ENCODE results near the gene GPC4. TPM values are rescaled to one million over a fixed set of nuclear protein-coding genes. Genes with fewer than 3 reads are reported as not detected.

The GPC4 gene
- polyA plus RNA-seq, 3 donors, result 0.03 to 0.59 (median 0.27) TPM

- Histone ChIP-seq H3K9me3 (replicated peaks in 1 of 2; ENCODE audit: control insufficient read depth in 1 of 2, insufficient read depth in 1 of 2, low read length in 2 of 2) (no peaks in the 10 kb centered on the region), H3K27ac (ENCODE audit: low read depth in 1 of 2, low read length in 2 of 2) (no peak overlapping the region), H3K36me3 (replicated peaks in 1 of 2; ENCODE audit: control insufficient read depth in 1 of 2, insufficient read depth in 2 of 2, low read length in 2 of 2) (no peaks in the 10 kb centered on the region), H4K20me1 (ENCODE audit: insufficient read depth, low read length) (no peaks in the 10 kb centered on the region), H3K4me2 (replicated peaks; ENCODE audit: extremely low read depth, low read length, poor library complexity, severe bottlenecking) (no peak overlapping the region), H3K27me3 (ENCODE audit: control insufficient read depth in 2 of 2, insufficient read depth in 2 of 2, low read length in 2 of 2) (no peaks in the 10 kb centered on the region), H3K4me3 (replicated peaks in 1 of 3; ENCODE audit: low read depth in 2 of 3, low read length in 3 of 3) (no peak overlapping the region), H3K79me2 (ENCODE audit: insufficient read depth, low read length) (no peaks in the 10 kb centered on the region), H3K9ac (ENCODE audit: insufficient read depth, low read length, poor library complexity, severe bottlenecking) (no peak overlapping the region), H3K4me1 (ENCODE audit: control insufficient read depth in 1 of 2, insufficient read depth in 2 of 2, low read length in 2 of 2) (no peaks in the 10 kb centered on the region), H2AFZ (ENCODE audit: insufficient read depth, low read depth, low read length, poor library complexity, severe bottlenecking) (no peak overlapping the region)
- Mint-ChIP-seq H3K4me1 (peaks cover 4% of the 10 kb centered on the region), H3K9me3 (no peaks in the 10 kb centered on the region), H3K36me3 (no peaks in the 10 kb centered on the region), H3K27me3 (ENCODE audit: low read depth in 3 of 3) (peaks cover 0 to 3% (median 0%) of the 10 kb centered on the region in 3 donors), H3K4me3 (no peak overlapping the region), H3K27ac (peak overlapping the region in 1 of 7 donors; percentile 46)
- no peak for TF ChIP-seq CTCF (IDR thresholded peaks at IDR 0.05)
- intact Hi-C loops (cut with micrococcal nuclease), result no loop called here
- DNase-seq, result peak in 1 of 3 donors; percentile 12
- no CpG with 5 or more reads among the region's 3 CpGs for WGBS (ENCODE audit: insufficient coverage)
Measured at GRCh38 chrX:133346026-133346425, 69.3 kb downstream of the GPC4 start.

- Mint-ChIP-seq H3K27ac (no peak overlapping the region), H3K27me3 (ENCODE audit: low read depth in 3 of 3) (peaks cover 0 to 2% (median 0%) of the 10 kb centered on the region in 3 donors), H3K4me3 (no peak overlapping the region), H3K9me3 (no peaks in the 10 kb centered on the region), H3K36me3 (no peaks in the 10 kb centered on the region), H3K4me1 (peaks cover 1% of the 10 kb centered on the region)
- Histone ChIP-seq H3K27me3 (ENCODE audit: control insufficient read depth in 2 of 2, insufficient read depth in 2 of 2, low read length in 2 of 2) (no peaks in the 10 kb centered on the region), H3K36me3 (replicated peaks in 1 of 2; ENCODE audit: control insufficient read depth in 1 of 2, insufficient read depth in 2 of 2, low read length in 2 of 2) (no peaks in the 10 kb centered on the region), H2AFZ (ENCODE audit: insufficient read depth, low read depth, low read length, poor library complexity, severe bottlenecking) (no peak overlapping the region), H3K9ac (ENCODE audit: insufficient read depth, low read length, poor library complexity, severe bottlenecking) (no peak overlapping the region), H3K27ac (ENCODE audit: low read depth in 1 of 2, low read length in 2 of 2) (no peak overlapping the region), H3K9me3 (replicated peaks in 1 of 2; ENCODE audit: control insufficient read depth in 1 of 2, insufficient read depth in 1 of 2, low read length in 2 of 2) (no peaks in the 10 kb centered on the region), H4K20me1 (ENCODE audit: insufficient read depth, low read length) (no peaks in the 10 kb centered on the region), H3K4me3 (replicated peaks in 1 of 3; ENCODE audit: low read depth in 2 of 3, low read length in 3 of 3) (no peak overlapping the region), H3K4me2 (replicated peaks; ENCODE audit: extremely low read depth, low read length, poor library complexity, severe bottlenecking) (no peak overlapping the region), H3K79me2 (ENCODE audit: insufficient read depth, low read length) (no peaks in the 10 kb centered on the region), H3K4me1 (ENCODE audit: control insufficient read depth in 1 of 2, insufficient read depth in 2 of 2, low read length in 2 of 2) (no peaks in the 10 kb centered on the region)
- no peak for DNase-seq
- WGBS (ENCODE audit: insufficient coverage), result no CpG with 5 or more reads among the region's 2 CpGs
- no peak for TF ChIP-seq CTCF (IDR thresholded peaks at IDR 0.05)
- intact Hi-C loops (cut with micrococcal nuclease), result no loop called here
Measured at GRCh38 chrX:133339566-133339965, 75.7 kb downstream of the GPC4 start.

Data from CD14-positive monocyte (primary cell).